Measurements from ENCODE around the gene TMEM132A.

GRCh38 chr11:60984149-60984548 is 59.9 kb downstream of the TMEM132A start:
- no peak for TF ChIP-seq CTCF (IDR thresholded peaks at IDR 0.05; ENCODE audit: low read depth, low read length, missing input control)
- no peak for TF ChIP-seq REST (IDR thresholded peaks at IDR 0.05)
- TF ChIP-seq EGR1 (IDR thresholded peaks at IDR 0.05; ENCODE audit: low read depth in 2 of 2) = no peak
- TF ChIP-seq, protein P1, sequence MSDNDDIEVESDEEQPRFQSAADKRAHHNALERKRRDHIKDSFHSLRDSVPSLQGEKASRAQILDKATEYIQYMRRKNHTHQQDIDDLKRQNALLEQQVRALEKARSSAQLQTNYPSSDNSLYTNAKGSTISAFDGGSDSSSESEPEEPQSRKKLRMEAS (IDR thresholded peaks at IDR 0.05) = no peak
- TF ChIP-seq, protein P2, sequence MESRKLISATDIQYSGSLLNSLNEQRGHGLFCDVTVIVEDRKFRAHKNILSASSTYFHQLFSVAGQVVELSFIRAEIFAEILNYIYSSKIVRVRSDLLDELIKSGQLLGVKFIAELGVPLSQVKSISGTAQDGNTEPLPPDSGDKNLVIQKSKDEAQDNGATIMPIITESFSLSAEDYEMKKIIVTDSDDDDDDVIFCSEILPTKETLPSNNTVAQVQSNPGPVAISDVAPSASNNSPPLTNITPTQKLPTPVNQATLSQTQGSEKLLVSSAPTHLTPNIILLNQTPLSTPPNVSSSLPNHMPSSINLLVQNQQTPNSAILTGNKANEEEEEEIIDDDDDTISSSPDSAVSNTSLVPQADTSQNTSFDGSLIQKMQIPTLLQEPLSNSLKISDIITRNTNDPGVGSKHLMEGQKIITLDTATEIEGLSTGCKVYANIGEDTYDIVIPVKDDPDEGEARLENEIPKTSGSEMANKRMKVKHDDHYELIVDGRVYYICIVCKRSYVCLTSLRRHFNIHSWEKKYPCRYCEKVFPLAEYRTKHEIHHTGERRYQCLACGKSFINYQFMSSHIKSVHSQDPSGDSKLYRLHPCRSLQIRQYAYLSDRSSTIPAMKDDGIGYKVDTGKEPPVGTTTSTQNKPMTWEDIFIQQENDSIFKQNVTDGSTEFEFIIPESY (IDR thresholded peaks at IDR 0.05) = no peak
